ENCODE results near the gene ANKFN1.

Gene ANKFN1

DNA sequence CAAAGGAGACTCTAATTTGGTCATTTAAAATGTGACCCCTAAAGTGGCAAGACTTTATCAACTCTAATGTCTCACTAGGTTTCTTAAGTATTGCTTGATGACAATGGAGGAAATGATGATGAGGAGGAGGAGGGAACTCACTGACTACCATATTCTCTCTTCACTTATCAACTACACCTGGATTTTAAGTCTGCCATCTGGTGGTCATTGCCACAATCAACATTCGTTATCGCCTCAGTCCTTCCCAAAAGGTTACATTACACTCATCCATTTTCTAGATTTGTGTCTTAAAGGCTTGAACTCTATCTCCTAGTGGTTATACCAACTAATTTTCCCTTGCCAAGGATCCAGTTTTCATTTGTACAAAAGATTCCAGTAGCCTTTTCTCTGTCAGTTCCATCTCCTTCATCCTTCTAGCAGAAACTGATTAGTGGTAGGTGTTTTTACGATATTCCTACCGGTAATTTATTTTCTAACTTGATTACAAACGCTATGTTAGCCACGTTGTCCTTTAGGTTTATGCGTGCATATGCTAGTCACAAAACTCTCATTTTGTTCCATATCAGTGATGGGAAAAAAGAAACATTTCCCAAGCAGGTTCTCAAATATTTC, 325.7 kb downstream of the ANKFN1 start:
- peak; percentile 42 for DNase-seq
- TF ChIP-seq CTCF (IDR thresholded peaks at IDR 0.05; ENCODE audit: low read length) (peak; percentile 67), EZH2 (optimal IDR thresholded peaks at IDR 0.05; ENCODE audit: low read depth, low read length) (no peak), EZH2phosphoT487 (IDR thresholded peaks at IDR 0.05; ENCODE audit: low read length) (no peak)
- no peaks in the 10 kb centered on the region for H3K27me3 ChIP-seq (replicated peaks; ENCODE audit: insufficient read depth, low read length)
- H3K36me3 ChIP-seq (replicated peaks; ENCODE audit: insufficient read depth, low read length) = no peaks in the 10 kb centered on the region
- no peak overlapping the region for H3K9ac ChIP-seq (ENCODE audit: low read length)
- H4K20me1 ChIP-seq (ENCODE audit: insufficient read depth, low read length) = no peaks in the 10 kb centered on the region
- H3K4me1 ChIP-seq (ENCODE audit: low read length) = no peaks in the 10 kb centered on the region
- no peaks in the 10 kb centered on the region for H3K79me2 ChIP-seq (ENCODE audit: low read length)
- H3K27ac ChIP-seq (ENCODE audit: low read length) = no peak overlapping the region
- no peaks in the 10 kb centered on the region for H3K9me3 ChIP-seq (replicated peaks; ENCODE audit: insufficient read depth, low read length)
- H3K4me2 ChIP-seq (ENCODE audit: low read depth, low read length) = no peak overlapping the region
- no peaks in the 10 kb centered on the region for H3K9me2 ChIP-seq (replicated peaks; ENCODE audit: insufficient read depth, low read length)
- no peak overlapping the region for H3K4me3 ChIP-seq (ENCODE audit: low read length)
- no peak overlapping the region for H2AFZ ChIP-seq (ENCODE audit: low read length)
- H3F3A ChIP-seq (ENCODE audit: insufficient read depth, low read length) = no peaks in the 10 kb centered on the region

GRCh38 chr17:56480501-56480900, 327.2 kb downstream of the ANKFN1 start:
- Histone ChIP-seq H3K27ac (ENCODE audit: low read length) (no peak overlapping the region), H3K27me3 (replicated peaks; ENCODE audit: insufficient read depth, low read length) (no peaks in the 10 kb centered on the region), H3K9me3 (replicated peaks; ENCODE audit: insufficient read depth, low read length) (no peaks in the 10 kb centered on the region), H3K4me3 (ENCODE audit: low read length) (no peak overlapping the region), H3K36me3 (replicated peaks; ENCODE audit: insufficient read depth, low read length) (no peaks in the 10 kb centered on the region), H4K20me1 (ENCODE audit: insufficient read depth, low read length) (no peaks in the 10 kb centered on the region), H3K9ac (ENCODE audit: low read length) (no peak overlapping the region), H3F3A (ENCODE audit: insufficient read depth, low read length) (no peaks in the 10 kb centered on the region), H3K4me1 (ENCODE audit: low read length) (no peaks in the 10 kb centered on the region), H3K79me2 (ENCODE audit: low read length) (no peaks in the 10 kb centered on the region), H2AFZ (ENCODE audit: low read length) (no peak overlapping the region), H3K4me2 (ENCODE audit: low read depth, low read length) (no peak overlapping the region), H3K9me2 (replicated peaks; ENCODE audit: insufficient read depth, low read length) (no peaks in the 10 kb centered on the region)
- no peak for DNase-seq
- TF ChIP-seq EZH2 (optimal IDR thresholded peaks at IDR 0.05; ENCODE audit: low read depth, low read length) = no peak
- no peak for TF ChIP-seq CTCF (IDR thresholded peaks at IDR 0.05; ENCODE audit: low read length)
- TF ChIP-seq EZH2phosphoT487 (IDR thresholded peaks at IDR 0.05; ENCODE audit: low read length) = no peak

GRCh38 chr17:56481659-56482058, 328.4 kb downstream of the ANKFN1 start:
- Histone ChIP-seq H3F3A (ENCODE audit: insufficient read depth, low read length) (no peaks in the 10 kb centered on the region), H3K4me3 (ENCODE audit: low read length) (no peak overlapping the region), H3K9me3 (replicated peaks; ENCODE audit: insufficient read depth, low read length) (no peaks in the 10 kb centered on the region), H3K27me3 (replicated peaks; ENCODE audit: insufficient read depth, low read length) (no peaks in the 10 kb centered on the region), H3K36me3 (replicated peaks; ENCODE audit: insufficient read depth, low read length) (no peaks in the 10 kb centered on the region), H3K9me2 (replicated peaks; ENCODE audit: insufficient read depth, low read length) (no peaks in the 10 kb centered on the region), H2AFZ (ENCODE audit: low read length) (no peak overlapping the region), H4K20me1 (ENCODE audit: insufficient read depth, low read length) (no peaks in the 10 kb centered on the region), H3K27ac (ENCODE audit: low read length) (no peak overlapping the region), H3K79me2 (ENCODE audit: low read length) (no peaks in the 10 kb centered on the region), H3K4me2 (ENCODE audit: low read depth, low read length) (no peak overlapping the region), H3K4me1 (ENCODE audit: low read length) (no peaks in the 10 kb centered on the region), H3K9ac (ENCODE audit: low read length) (no peak overlapping the region)
- no peak for DNase-seq
- no peak for TF ChIP-seq CTCF (IDR thresholded peaks at IDR 0.05; ENCODE audit: low read length)
- no peak for TF ChIP-seq EZH2 (optimal IDR thresholded peaks at IDR 0.05; ENCODE audit: low read depth, low read length)
- no peak for TF ChIP-seq EZH2phosphoT487 (IDR thresholded peaks at IDR 0.05; ENCODE audit: low read length)

Measured in MM.1S (cell line).